ENCODE measurements around the gene GPR35. TPM values are rescaled to one million over a fixed set of nuclear protein-coding genes. Genes with fewer than 3 reads are reported as not detected.

Gene GPR35
- total RNA-seq, 1 experiment from 2014 or later, result 21.3 TPM

GRCh38 chr2:240649331-240649730 is 24.1 kb downstream of the GPR35 start:
- H3K9me3 Mint-ChIP-seq (ENCODE audit: unreplicated experiment), result no peaks in the 10 kb centered on the region
- H3K4me3 ChIP-seq (ENCODE audit: low read depth, low read length), result no peak overlapping the region
- no peaks in the 10 kb centered on the region for H3K4me1 Mint-ChIP-seq (ENCODE audit: low read depth, unreplicated experiment)
- no TSS peak for BruUV-seq (replicated peaks)
- H3K27ac Mint-ChIP-seq (ENCODE audit: unreplicated experiment), result no peak overlapping the region
- H3K4me1 ChIP-seq, result no peaks in the 10 kb centered on the region
- peaks cover 8% of the 10 kb centered on the region for H3K27me3 Mint-ChIP-seq (ENCODE audit: insufficient read depth, unreplicated experiment)
- H3K9me3 ChIP-seq, result no peaks in the 10 kb centered on the region
- no peak for TF ChIP-seq CTCF (IDR thresholded peaks at IDR 0.05; ENCODE audit: insufficient read depth in 1 of 2, low read depth in 1 of 2, low read length in 1 of 2, severe bottlenecking in 1 of 2, unreplicated experiment in 1 of 2)
- CTCF ChIA-PET, result no interaction called here
- no peaks in the 10 kb centered on the region for H3K36me3 ChIP-seq (ENCODE audit: control insufficient read depth, insufficient read depth, low read length)
- H3K4me3 Mint-ChIP-seq (ENCODE audit: unreplicated experiment), result no peak overlapping the region
- H3K36me3 Mint-ChIP-seq (ENCODE audit: insufficient read depth, unreplicated experiment), result no peaks in the 10 kb centered on the region
- H3K27me3 ChIP-seq (replicated peaks; ENCODE audit: control insufficient read depth, insufficient read depth, low read length), result no peaks in the 10 kb centered on the region
- intact Hi-C loops (cut with micrococcal nuclease; ENCODE audit: unreplicated experiment), result loop anchor here (10.0 kb wide), 1 partner anchor 55 kb away; no protein-coding TSS in a partner anchor
- POLR2A ChIA-PET, result no interaction called here
- DNase-seq, result no peak

- Histone ChIP-seq H3K27me3 (replicated peaks; ENCODE audit: control insufficient read depth, insufficient read depth, low read length) (no peaks in the 10 kb centered on the region), H3K4me1 (no peaks in the 10 kb centered on the region), H3K4me3 (ENCODE audit: low read depth, low read length) (no peak overlapping the region), H3K9me3 (no peaks in the 10 kb centered on the region), H3K36me3 (ENCODE audit: control insufficient read depth, insufficient read depth, low read length) (no peaks in the 10 kb centered on the region)
- BruUV-seq (replicated peaks), result no TSS peak
- Mint-ChIP-seq H3K4me3 (ENCODE audit: unreplicated experiment) (no peak overlapping the region), H3K27ac (ENCODE audit: unreplicated experiment) (no peak overlapping the region), H3K36me3 (ENCODE audit: insufficient read depth, unreplicated experiment) (no peaks in the 10 kb centered on the region), H3K27me3 (ENCODE audit: insufficient read depth, unreplicated experiment) (peaks cover 12% of the 10 kb centered on the region), H3K4me1 (ENCODE audit: low read depth, unreplicated experiment) (no peaks in the 10 kb centered on the region), H3K9me3 (ENCODE audit: unreplicated experiment) (no peaks in the 10 kb centered on the region)
- intact Hi-C loops (cut with micrococcal nuclease; ENCODE audit: unreplicated experiment), result no loop called here
- TF ChIP-seq CTCF (IDR thresholded peaks at IDR 0.05; ENCODE audit: insufficient read depth in 1 of 2, low read depth in 1 of 2, low read length in 1 of 2, severe bottlenecking in 1 of 2, unreplicated experiment in 1 of 2), result no peak
- POLR2A ChIA-PET, result no interaction called here
- CTCF ChIA-PET, result no interaction called here
- DNase-seq, result no peak
Observed at GRCh38 chr2:240650254-240650965, 25.1 kb downstream of the GPR35 start.

GRCh38 chr2:240651185-240651584 is 25.9 kb downstream of the GPR35 start:
- H3K9me3 Mint-ChIP-seq (ENCODE audit: unreplicated experiment), result no peaks in the 10 kb centered on the region
- H3K27ac Mint-ChIP-seq (ENCODE audit: unreplicated experiment), result no peak overlapping the region
- peaks cover 12% of the 10 kb centered on the region for H3K27me3 Mint-ChIP-seq (ENCODE audit: insufficient read depth, unreplicated experiment)
- ChIA-PET CTCF (interaction anchor here (0.6 kb wide), 1 partner anchor 9 kb away, joined by 3 read pairs; no protein-coding TSS in a partner anchor), POLR2A (no interaction called here)
- no peaks in the 10 kb centered on the region for H3K4me1 ChIP-seq
- H3K36me3 ChIP-seq (ENCODE audit: control insufficient read depth, insufficient read depth, low read length), result no peaks in the 10 kb centered on the region
- H3K4me1 Mint-ChIP-seq (ENCODE audit: low read depth, unreplicated experiment), result no peaks in the 10 kb centered on the region
- H3K9me3 ChIP-seq, result no peaks in the 10 kb centered on the region
- DNase-seq, result no peak
- BruUV-seq (replicated peaks), result no TSS peak
- TF ChIP-seq CTCF (IDR thresholded peaks at IDR 0.05; ENCODE audit: insufficient read depth in 1 of 2, low read depth in 1 of 2, low read length in 1 of 2, severe bottlenecking in 1 of 2, unreplicated experiment in 1 of 2), result no peak
- intact Hi-C loops (cut with micrococcal nuclease; ENCODE audit: unreplicated experiment), result no loop called here
- H3K4me3 ChIP-seq (ENCODE audit: low read depth, low read length), result no peak overlapping the region
- no peaks in the 10 kb centered on the region for H3K36me3 Mint-ChIP-seq (ENCODE audit: insufficient read depth, unreplicated experiment)
- no peaks in the 10 kb centered on the region for H3K27me3 ChIP-seq (replicated peaks; ENCODE audit: control insufficient read depth, insufficient read depth, low read length)
- H3K4me3 Mint-ChIP-seq (ENCODE audit: unreplicated experiment), result no peak overlapping the region

Data from Caco-2 (cell line).